Measurements from ENCODE around the gene LRRC3B.

The LRRC3B gene

DNA sequence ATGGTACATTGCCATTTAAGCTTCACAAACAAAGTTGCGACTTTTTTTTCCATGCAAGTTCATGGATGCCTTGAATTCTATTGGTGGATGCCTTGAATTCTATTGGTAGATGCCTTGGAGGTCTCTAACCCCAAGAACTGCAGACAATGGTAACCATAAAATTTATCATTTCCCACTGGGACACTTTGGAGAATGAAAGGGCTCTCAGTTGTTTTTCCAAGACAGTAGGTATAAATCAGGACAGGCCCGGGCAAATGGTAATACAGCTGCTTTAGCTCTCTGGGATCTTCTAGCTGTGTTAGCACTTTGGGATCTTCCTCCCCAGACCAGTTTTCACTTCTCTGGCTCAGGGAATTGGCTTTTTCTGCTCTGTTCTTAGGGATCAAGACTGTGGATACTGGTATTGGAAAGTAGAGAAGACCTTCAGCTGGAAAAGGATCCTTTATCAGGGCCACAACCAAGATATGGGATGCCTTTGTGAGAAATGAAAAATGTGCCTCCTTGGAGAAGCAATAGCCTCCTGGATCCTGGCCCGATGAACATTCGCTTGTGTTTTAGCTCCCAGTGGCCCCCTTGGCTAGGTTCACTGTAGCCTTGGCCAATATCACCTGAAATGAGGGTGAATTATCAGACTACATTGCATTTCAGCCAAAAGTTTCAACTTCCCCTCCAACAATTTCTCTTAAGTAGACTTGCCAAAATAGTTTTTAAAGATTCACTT, 8.3 kb downstream of the LRRC3B start:
- DNase-seq (ENCODE audit: low spot score): no peak

DNA sequence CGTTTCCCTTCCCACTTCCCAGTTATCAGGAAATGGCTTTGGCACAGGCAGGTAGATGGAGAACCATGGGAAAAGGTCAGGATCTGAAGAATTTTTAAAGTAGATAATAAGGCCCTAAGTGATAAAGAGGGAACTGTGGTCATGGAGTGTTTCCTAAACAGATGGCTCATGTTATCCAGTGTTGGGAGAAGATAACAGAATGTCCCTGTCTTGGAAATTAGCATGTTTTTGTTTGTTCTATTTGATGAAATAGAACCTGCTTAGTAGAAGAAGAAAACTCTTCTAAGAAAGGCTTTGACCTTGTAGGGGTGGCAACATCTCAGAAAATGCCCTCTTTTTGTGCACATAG, 8.8 kb downstream of the LRRC3B start:
- DNase-seq (ENCODE audit: low spot score): no peak

- DNase-seq (ENCODE audit: low spot score): no peak
These were observed 12.0 kb downstream of the LRRC3B start for GRCh38 chr3:26634601-26635000.

DNA sequence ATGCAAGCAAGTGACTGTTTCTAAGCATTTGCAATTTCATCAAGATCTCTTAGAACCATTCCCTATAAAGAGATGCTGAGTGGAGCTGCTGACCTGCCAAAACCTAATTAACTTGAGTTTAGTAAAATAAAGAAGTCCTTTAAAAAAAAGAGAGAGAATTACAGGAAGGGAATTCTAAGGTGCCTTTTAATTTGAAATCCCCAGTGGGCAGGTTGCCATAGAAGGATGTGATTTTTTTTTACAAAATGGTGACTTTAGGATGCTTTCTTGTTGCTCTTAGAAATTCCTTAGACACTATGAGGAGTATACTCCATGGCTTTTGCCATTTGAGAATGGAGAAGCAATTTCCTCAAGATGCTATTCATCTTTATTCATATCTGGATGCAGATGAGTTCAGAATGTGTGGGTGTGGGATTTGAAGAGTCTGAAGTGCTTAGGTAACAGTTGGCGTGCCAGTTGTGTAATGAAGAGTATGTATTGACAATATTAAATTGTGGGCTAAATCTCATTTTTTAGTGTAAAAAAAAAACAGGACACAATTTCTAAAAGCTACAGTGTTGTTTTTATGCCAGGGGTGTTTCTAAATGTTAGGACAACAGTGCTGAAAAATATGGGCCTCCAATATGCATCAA, 13.6 kb downstream of the LRRC3B start:
- no peak for DNase-seq (ENCODE audit: low spot score)

- DNase-seq (ENCODE audit: low spot score): no peak
These were observed 15.1 kb downstream of the LRRC3B start for GRCh38 chr3:26637698-26638097.

- DNase-seq (ENCODE audit: low spot score): no peak
These were observed 15.5 kb downstream of the LRRC3B start for GRCh38 chr3:26638113-26638512.

GRCh38 chr3:26639339-26639738, 16.8 kb downstream of the LRRC3B start:
- DNase-seq (ENCODE audit: low spot score): no peak

DNA sequence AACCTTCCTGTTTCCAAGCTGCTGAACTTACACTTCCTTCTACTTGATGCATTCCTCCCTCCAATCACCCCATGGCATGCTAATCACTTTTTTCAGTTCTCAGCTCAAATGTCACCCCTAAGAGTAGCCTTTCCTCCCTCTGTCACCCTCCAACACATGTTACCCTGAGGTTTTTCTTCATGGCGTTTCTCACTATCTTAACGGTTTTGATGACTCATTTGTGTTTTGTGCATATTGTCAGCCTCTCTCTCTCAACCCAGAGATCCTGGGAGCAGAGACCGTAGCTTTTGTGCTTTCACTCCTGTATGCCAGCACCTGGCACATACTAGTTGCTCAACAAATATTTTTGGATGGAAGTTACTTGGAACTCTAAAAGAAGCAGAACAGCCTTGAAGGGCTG, 24.5 kb downstream of the LRRC3B start:
- no peak for DNase-seq (ENCODE audit: low spot score)

DNA sequence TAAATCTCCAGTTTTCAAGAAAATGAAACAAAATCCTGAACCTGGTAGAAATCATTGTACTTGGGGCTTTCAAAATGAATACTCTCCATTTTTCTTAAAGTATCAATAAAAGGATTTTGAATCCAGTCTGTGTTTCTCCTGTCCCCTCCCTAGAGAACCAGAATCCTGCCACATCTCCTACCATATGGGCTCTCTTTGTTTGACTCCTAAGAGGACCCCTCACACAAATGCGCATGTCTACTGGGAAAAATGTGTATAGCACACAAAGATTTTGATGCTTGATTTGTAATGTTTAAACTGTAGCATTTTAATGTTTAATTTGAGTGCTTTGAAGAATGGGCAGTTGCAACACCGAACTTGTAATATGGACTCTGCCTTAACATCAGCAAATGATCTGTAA, 25.9 kb downstream of the LRRC3B start:
- no peak for DNase-seq (ENCODE audit: low spot score)

GRCh38 chr3:26652164-26652563, 29.6 kb downstream of the LRRC3B start:
- no peak for DNase-seq (ENCODE audit: low spot score)

DNA sequence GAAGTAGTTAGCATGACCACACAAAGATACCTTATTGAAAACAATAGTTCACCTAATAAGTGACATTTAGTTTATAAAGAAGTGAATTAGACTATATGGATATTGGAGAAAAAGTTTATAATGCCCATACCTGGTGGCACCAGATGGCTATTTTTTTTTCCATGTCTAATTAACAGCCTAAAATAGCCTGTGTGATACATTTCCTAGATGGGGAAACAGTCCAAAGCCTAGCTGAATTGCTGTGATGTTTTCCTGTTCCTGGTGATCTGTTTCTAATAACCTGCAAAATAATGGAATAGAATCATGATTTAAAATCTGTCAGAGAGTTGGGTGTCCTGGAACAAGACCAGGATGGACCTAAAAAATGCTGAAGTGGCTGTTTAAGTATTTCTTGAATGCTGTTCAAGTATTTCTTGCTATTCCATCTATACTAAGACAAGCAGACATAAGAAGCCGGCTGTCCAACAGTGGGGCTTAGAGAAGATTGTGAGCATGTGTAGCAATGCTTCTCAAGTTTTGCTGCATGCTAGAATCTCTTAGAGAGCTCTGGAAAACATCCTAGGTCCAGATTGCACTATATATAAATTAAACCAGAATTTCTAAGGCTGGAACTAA, 31.3 kb downstream of the LRRC3B start:
- no peak for DNase-seq (ENCODE audit: low spot score)

DNA sequence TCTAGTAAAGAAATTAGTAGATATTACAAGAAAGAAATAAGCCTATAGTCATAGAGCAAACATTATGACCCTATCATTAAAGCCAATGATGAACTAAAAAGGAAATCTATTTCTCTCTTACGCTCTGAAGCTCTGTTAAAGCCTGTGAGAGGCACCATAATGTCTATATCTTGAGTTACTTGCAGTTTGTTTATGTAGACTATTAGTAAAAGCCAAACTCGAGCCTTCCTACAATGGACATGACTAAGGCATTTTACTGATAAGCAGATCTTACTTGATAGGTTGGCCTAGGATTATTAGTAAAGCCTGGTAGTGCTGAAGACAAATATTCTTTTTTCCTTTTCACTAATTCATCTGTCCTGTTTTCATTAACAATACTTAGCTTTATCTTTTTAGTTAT, 32.7 kb downstream of the LRRC3B start:
- DNase-seq (ENCODE audit: low spot score): no peak

- no peak for DNase-seq (ENCODE audit: low spot score)
These were observed 34.9 kb downstream of the LRRC3B start for GRCh38 chr3:26657348-26657976.

DNA sequence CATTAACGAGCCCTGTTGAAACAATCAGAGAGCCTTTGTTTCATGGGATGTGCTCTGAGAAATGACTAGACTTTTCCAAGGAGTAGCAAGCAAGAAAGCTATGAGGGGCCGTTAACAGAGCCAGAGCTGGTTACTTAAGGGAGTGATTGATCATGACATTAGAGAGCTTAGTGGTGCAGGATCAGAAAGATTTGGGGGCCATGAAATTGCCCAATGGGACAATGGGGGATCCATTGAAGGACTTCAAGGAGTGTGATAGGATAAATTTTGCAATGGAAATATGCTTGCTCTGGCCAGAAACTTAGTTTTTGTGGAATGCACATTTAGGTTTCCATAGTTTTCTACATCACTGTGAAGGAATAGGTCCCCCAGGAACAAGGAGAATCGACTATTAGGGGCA, 45.6 kb downstream of the LRRC3B start:
- DNase-seq (ENCODE audit: low spot score): no peak

DNA sequence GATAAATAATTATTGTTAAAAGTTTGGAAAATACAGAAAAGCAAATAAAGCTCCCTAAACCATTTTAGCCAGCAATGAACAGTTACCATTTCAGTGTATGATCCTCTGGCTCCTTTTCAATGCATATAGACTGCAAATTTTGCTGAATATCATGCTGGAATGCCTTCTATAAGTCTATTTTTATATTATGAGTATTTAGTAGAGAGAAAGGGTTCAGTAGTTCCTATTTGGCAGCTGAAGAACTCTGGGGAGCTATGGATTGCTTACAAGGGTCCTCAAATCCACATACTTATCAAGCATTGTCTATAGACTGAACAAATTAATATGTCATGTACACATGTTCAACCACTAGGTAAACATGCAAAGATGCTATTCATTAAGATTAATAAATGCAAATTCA, 46.1 kb downstream of the LRRC3B start:
- no peak for DNase-seq (ENCODE audit: low spot score)

- no peak for DNase-seq (ENCODE audit: low spot score)
These were observed 52.8 kb downstream of the LRRC3B start for GRCh38 chr3:26675336-26675735.

- no peak for DNase-seq (ENCODE audit: low spot score)
These were observed 59.1 kb downstream of the LRRC3B start for GRCh38 chr3:26681632-26682031.

GRCh38 chr3:26682406-26682805, 59.8 kb downstream of the LRRC3B start:
- DNase-seq (ENCODE audit: low spot score): no peak

- no peak for DNase-seq (ENCODE audit: low spot score)
These were observed 61.3 kb downstream of the LRRC3B start for GRCh38 chr3:26683902-26684301.

- no peak for DNase-seq (ENCODE audit: low spot score)
These were observed 64.9 kb downstream of the LRRC3B start for GRCh38 chr3:26687466-26687865.

DNA sequence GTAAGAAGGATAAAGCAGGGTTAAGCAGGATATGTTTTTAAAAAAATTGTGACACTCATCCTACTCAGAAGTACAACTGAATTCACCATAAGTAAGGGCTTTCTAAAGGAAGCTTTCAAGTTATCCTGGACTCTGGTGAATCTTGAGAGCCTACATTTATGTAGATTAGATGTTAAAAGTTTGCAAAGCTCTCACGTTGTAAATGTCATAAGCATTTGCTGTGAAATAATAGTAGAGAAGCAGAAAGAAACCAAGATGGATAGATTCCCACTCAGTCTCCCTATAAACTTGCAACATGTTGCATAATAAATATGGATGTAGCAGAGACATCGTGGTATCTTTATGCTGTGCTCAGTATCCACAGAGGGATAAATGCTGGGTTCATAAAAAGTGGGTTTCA, 77.0 kb downstream of the LRRC3B start:
- DNase-seq (ENCODE audit: low spot score): no peak

GRCh38 chr3:26703519-26703918, 80.9 kb downstream of the LRRC3B start:
- DNase-seq (ENCODE audit: low spot score): no peak

DNA sequence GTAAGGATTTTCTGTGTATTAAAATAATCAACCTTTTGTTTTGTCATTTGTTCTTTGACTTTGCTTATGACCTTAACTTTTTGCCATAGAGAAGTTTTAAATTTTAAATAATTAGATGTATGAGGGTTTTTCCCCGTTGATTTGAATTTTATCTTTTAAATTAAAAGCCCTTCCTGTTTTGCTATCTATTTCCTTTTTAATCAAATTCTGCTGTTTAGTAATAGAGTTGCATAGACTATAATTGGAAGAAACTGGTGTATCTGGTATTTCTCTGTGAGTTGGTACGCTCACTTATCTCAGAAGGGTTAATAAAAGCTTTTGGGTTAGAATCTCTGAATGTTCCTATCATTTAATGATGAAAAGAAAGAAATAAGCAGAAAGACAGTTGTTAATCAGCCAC, 82.2 kb downstream of the LRRC3B start:
- no peak for DNase-seq (ENCODE audit: low spot score)
